HG02852 (cell line): ENCODE results near the gene RPL28.

Source experiments
- ATAC-seq: cut with Tn5 transposase; IDR thresholded peaks from one replicate; pipeline ENCODE4 v1.9.1; 2021; ENCODE audit warnings: mild to moderate bottlenecking, moderate library complexity; ENCODE audit not compliant: unreplicated experiment

The RPL28 gene

GRCh38 chr19:55353356-55353802 lies 32.4 kb upstream of the RPL28 start:
- no peak for ATAC-seq

GRCh38 chr19:55353803-55354697 lies 31.7 kb upstream of the RPL28 start:
- ATAC-seq: no peak

DNA sequence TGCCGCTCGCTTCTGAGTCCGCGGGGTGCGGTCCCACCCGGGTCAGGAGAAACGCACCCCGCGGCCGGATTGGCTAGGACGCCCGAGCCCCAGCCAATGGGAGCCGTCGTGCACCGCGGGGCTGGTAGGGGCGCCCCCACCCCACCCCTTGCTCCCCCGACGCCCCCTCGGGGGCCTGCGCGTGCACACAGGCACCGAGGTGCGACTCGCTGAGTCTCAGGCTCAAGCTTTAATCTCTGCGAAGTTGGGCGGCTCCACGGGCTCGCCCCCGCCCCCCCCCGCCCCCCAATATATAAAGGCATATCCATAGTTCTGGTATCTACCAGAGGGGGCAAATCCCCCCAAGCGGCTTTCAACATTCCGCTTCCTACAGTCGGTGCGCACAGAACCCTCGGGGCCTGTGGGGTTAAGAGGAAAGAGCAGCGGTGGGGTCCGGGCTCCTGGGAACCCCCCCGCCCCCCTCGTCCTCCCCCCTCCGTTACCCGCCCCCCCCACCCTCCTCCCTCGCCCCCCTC lies 31.0 kb upstream of the RPL28 start, which contains the start of gene COX6B2:
Gene COX6B2 (minus strand): TSS at position 22 of the 515 bp plus-strand sequence. CDS start 198 bp downstream, outside the sequence.
- no peak for ATAC-seq

- no peak for ATAC-seq
These were observed 30.4 kb upstream of the RPL28 start for GRCh38 chr19:55355213-55355821.

- ATAC-seq: no peak
These were observed 27.2 kb upstream of the RPL28 start for GRCh38 chr19:55358493-55358892.

DNA sequence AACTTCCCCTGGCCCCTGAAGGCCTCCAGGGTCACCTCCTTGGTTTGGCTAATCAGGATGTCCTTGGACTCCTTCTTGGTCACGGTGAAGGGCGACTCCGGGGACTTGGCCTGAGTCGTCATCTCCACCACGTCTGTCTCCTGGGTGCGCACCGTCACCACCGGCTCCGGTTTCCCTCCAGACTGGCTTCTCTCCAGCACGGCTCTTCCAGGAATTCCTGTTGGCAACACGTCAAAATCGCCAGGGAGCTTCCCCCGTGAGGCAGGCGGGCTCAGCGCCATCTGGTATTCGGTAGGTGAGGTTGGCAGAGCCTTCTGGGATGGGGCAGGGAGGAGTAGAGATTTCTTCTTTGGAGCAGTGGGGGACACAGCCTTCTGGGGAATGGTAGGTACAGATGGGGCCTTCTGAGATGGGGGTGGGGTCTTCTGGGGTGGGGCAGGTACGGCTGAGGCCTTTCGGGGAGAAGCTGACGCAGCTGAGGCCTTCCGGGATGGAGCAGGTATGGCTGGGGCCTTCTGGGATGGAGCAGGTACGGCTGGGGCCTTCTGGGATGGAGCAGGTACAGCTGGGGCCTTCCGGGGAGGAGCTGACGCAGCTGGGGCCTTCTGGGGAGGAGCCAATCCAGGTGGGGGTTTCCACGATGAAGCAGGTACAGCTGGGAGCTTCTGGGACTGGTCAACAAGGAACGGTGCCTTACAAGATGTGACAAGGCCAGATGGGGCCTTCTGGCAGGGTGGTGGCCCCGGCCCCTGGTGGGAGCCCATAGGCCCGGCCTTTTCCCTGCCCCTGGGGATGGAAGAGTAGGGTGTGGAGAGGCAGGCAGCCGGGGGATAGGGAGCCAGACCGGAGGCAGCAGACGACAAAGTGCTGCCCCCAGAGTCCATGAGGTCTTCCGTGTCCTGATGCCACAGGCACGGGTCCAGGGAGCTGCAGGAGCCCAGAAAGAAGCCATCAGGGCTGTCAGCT lies 26.5 kb upstream of the RPL28 start:
- no peak for ATAC-seq

- ATAC-seq: no peak
These were observed 24.8 kb upstream of the RPL28 start for GRCh38 chr19:55360902-55361301.

DNA sequence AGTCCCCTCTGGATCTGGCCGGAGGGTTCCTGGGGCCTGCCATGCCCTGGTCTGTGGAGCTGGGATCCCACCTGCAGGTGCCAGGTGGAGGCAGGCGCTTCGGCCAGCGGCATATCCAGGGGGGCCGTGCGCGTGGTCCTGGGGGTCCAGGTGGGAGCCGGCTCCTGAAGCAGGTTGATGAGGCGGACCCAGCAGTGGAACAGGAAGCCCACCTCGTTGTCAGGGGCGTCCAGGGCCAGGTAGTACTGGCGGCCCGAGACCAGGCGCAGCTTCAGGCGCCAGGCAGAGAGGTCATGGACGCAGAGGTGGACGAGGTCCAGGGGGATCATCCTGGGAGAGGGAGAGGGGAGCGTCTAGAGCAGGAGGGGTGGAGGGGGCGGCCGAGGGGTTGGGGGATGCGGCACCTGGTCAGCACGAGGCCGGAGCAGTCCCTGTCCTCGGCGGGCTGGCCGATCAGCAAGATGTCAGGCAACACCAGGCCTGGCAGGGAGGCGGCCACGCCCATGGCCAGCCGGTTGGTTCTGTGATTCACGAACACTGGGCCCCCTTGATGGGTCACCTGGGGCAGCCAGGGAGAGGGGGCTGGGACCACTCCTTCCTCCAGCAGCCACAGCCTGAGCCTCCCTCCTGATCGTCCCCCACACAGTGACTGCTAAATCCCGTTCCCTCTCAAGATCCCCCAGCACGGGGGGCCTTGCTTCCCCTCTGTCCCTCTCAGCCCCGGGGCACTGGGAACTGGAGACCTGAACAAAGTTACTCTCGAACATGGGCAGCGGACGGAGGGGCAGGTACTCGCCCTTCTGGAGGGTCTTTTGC lies 23.4 kb upstream of the RPL28 start:
- no peak for ATAC-seq

GRCh38 chr19:55362990-55363716 lies 22.6 kb upstream of the RPL28 start, which contains the start of gene GARIN5B:
Gene GARIN5B (minus strand): TSS chr19:55363260. CDS start chr19:55363066, 194 bp downstream.
- ATAC-seq: no peak

DNA sequence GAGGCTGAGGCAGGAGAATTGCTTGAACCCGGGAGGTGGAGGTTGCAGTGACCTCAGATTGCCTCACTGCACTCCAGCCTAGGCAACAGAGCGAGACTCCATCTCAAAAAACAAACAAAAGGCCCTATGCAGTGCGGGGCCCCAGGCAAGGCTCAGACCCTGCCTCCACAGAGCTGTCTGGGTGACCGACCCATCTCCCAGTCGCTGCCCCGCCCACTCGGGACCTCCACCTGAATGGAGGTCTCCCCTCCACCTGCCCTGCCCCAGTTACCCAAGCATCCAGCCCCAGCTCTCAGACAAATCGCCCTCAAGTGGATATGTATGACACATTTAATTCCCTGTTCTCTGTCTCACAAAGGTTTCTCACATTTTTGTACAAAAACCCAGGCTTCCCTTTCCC lies 20.5 kb upstream of the RPL28 start:
- no peak for ATAC-seq

DNA sequence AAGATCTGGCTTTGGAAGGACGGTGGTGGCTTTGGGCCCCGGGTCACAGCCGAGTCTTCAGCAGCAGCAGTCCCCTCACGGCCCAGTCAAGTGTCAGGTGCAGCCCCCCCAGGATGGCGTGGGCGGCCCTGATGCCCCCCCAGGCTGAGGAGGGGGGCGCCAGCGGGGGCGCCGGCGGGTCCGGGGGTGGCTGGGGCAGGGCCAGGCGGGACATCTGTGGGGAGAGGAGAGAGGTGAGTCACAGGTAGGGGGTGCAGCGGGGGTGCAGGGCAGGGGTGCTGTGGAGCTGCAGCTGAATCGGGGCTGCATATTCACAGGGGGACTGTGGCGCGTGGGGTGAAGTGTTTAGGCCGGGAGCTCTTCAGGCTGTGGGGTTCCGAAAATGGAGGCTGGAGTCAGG lies 19.8 kb upstream of the RPL28 start:
- no peak for ATAC-seq

DNA sequence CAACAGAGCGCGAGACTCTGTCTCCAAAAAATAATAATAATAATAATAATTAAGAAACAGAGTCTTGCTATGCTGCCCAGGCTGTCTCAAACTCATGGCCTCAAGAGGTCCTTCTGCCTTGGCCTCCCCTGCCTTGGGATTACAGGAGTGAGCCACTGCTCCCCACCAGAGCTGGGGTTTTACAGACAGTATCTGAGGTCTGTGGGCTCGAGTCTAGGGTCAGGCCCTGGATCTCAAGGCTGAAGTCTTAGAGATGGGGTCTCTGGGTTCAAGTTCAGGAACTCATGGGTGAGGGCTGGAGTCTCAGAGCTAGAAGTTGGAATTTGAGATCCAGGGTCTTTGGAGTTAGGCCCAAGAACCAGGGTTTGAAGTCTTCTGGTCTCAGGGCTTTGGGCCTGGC lies 18.9 kb upstream of the RPL28 start:
- ATAC-seq: no peak

GRCh38 chr19:55368106-55368505 lies 17.6 kb upstream of the RPL28 start:
- no peak for ATAC-seq

GRCh38 chr19:55368701-55369563 lies 16.8 kb upstream of the RPL28 start:
- ATAC-seq: no peak

- ATAC-seq: no peak
These were observed 16.0 kb upstream of the RPL28 start for GRCh38 chr19:55369653-55370304.

- no peak for ATAC-seq
These were observed 15.3 kb upstream of the RPL28 start, which contains the start of gene IL11 for GRCh38 chr19:55370305-55370988. Gene IL11 (minus strand): TSS chr19:55370463. CDS start chr19:55370310, 153 bp downstream.
